Measurements from ENCODE around the gene ARL15.

DNA sequence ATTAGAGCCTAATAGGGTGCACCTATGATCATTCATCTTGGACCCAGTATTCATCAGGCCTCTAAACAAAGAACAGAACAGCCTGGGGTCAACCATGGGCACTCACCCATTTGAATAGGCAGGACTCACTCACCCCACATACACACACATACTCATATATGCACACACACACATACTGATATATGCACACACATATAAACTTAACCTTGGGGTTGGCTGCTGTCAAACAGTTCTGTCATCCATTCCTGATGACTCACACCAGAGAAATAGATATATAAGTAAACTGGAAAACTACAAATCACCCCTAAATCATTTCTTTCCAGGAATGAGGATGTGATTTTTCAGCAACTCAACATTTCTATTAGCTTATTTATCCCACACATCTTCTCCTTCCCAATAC lies 51.3 kb downstream of the ARL15 start:
- no peak for TF ChIP-seq GATA3 (IDR thresholded peaks at IDR 0.05; ENCODE audit: low read depth, low read length)
- no peak for TF ChIP-seq GATA2 (IDR thresholded peaks at IDR 0.05; ENCODE audit: low read depth, low read length)

Data from SH-SY5Y (cell line).